Stimulated activated CD4-positive, alpha-beta T cell treated with anti-CD3 and anti-CD28 coated beads, Interleukin-15, amount 100 ng/mL, for 24 hours (primary cell): Measurements from ENCODE around the gene PHYKPL.

Experiments used
- DNase-seq: peaks from one replicate; pipeline ENCODE4 v3.0.0-alpha.2; 2020

PHYKPL gene

GRCh38 chr5:178232124-178232919, at the start of gene PHYKPL:
Gene PHYKPL (minus strand): TSS chr5:178232802. CDS start chr5:178232550, 252 bp downstream.
- peak; percentile 83 for DNase-seq

- DNase-seq = no peak
These were observed 49.8 kb upstream of the PHYKPL start for GRCh38 chr5:178282391-178282790.

- DNase-seq = no peak
These were observed 48.7 kb upstream of the PHYKPL start for GRCh38 chr5:178281331-178281730.

- no peak for DNase-seq
These were observed 48.0 kb upstream of the PHYKPL start for GRCh38 chr5:178280631-178281030.

- peak; percentile 77 for DNase-seq
These were observed 47.3 kb upstream of the PHYKPL start for GRCh38 chr5:178279723-178280438.

GRCh38 chr5:178279026-178279722, 46.6 kb upstream of the PHYKPL start:
- no peak for DNase-seq

- no peak for DNase-seq
These were observed 45.9 kb upstream of the PHYKPL start for GRCh38 chr5:178278358-178279023.

GRCh38 chr5:178277866-178278265, 45.3 kb upstream of the PHYKPL start:
- DNase-seq = no peak

- DNase-seq = no peak
These were observed 44.7 kb upstream of the PHYKPL start for GRCh38 chr5:178277346-178277745.

- no peak for DNase-seq
These were observed 42.4 kb upstream of the PHYKPL start for GRCh38 chr5:178274781-178275537.

GRCh38 chr5:178273665-178274541, 41.3 kb upstream of the PHYKPL start:
- no peak for DNase-seq

GRCh38 chr5:178273041-178273440, 40.4 kb upstream of the PHYKPL start:
- no peak for DNase-seq

GRCh38 chr5:178272591-178272990, 40.0 kb upstream of the PHYKPL start:
- no peak for DNase-seq

- DNase-seq = no peak
These were observed 39.3 kb upstream of the PHYKPL start for GRCh38 chr5:178271726-178272479.

- DNase-seq = no peak
These were observed 38.6 kb upstream of the PHYKPL start for GRCh38 chr5:178271231-178271630.

- DNase-seq = no peak
These were observed 36.9 kb upstream of the PHYKPL start for GRCh38 chr5:178269499-178269898.

GRCh38 chr5:178267876-178268275, 35.3 kb upstream of the PHYKPL start:
- DNase-seq = no peak

- DNase-seq = no peak
These were observed 34.6 kb upstream of the PHYKPL start for GRCh38 chr5:178267245-178267644.

- DNase-seq = no peak
These were observed 34.0 kb upstream of the PHYKPL start for GRCh38 chr5:178266581-178266980.

GRCh38 chr5:178265746-178266145, 33.1 kb upstream of the PHYKPL start:
- no peak for DNase-seq

GRCh38 chr5:178264044-178264443, 31.4 kb upstream of the PHYKPL start:
- DNase-seq = no peak
